Measurements from ENCODE around the gene EDC3.

The EDC3 gene

DNA sequence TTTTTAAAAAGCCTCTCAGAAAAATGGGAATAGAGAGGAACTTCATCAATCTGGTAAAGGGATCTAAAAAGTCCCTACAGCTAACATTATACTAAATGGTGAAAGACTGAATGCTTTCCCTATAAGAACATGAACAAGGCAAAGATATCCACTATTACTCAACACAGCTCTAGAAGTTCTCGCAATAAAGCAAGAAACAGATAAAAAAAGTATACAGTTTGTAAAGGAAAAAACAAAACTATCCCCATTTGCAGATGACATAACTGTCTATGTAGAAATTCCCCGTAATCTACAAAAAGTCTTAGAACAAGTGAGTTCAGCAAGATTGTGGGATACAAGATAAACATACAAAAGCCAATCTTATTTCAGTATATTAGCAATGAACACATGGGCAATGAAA is 15.4 kb downstream of the EDC3 start:
- in situ Hi-C loops (cut with HindIII; ENCODE audit: low sequenced_read_pairs): no loop called here
- no peak overlapping the region for H3K4me3 ChIP-seq (ENCODE audit: low read depth, low read length)
- DNase-seq (ENCODE audit: low read depth): no peak
- TF ChIP-seq, protein P1, sequence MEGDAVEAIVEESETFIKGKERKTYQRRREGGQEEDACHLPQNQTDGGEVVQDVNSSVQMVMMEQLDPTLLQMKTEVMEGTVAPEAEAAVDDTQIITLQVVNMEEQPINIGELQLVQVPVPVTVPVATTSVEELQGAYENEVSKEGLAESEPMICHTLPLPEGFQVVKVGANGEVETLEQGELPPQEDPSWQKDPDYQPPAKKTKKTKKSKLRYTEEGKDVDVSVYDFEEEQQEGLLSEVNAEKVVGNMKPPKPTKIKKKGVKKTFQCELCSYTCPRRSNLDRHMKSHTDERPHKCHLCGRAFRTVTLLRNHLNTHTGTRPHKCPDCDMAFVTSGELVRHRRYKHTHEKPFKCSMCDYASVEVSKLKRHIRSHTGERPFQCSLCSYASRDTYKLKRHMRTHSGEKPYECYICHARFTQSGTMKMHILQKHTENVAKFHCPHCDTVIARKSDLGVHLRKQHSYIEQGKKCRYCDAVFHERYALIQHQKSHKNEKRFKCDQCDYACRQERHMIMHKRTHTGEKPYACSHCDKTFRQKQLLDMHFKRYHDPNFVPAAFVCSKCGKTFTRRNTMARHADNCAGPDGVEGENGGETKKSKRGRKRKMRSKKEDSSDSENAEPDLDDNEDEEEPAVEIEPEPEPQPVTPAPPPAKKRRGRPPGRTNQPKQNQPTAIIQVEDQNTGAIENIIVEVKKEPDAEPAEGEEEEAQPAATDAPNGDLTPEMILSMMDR (IDR thresholded peaks at IDR 0.05; ENCODE audit: low read depth, low read length, missing control alignments): no peak

DNA sequence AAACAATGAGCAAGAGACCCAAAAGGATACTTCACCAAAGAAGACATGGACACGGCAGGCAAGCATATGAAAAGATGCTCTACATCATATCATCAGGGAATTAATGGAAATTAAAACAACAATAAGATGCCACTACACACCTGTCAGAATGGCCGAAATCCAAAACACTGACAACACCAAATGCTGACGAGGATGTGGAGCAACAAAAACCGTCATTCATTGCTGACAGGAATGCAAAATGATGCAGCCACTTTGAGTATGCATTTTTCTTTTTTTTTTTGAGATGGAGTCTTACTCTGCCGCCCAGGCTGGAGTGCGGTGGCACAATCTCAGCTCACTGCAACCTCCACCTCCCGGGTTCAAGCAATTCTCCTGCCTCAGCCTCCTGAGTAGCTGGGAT is 19.0 kb downstream of the EDC3 start:
- no peak for DNase-seq (ENCODE audit: low read depth)
- TF ChIP-seq, protein P1 (IDR thresholded peaks at IDR 0.05; ENCODE audit: low read depth, low read length, missing control alignments): no peak
- H3K4me3 ChIP-seq (ENCODE audit: low read depth, low read length): no peak overlapping the region
- in situ Hi-C loops (cut with HindIII; ENCODE audit: low sequenced_read_pairs): no loop called here

DNA sequence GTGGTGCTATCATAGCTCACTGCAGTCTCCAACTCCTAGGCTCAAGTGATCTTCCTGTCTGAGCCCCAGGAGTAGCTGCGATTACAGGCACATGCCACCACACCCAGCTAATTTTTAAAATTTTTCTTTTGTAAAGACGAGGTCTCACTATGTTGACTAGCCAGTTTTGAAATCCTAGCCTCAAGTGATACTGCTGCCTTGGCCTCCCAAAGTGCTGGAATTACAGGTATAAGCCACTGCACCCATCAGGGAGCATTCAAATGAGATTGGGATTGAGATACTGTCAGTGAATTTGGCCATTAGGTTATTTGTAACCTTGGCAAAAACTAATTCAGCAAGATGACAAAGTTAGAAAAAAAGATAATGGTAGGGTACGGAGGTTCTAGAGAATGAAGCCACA is 21.7 kb downstream of the EDC3 start:
- no peak for DNase-seq (ENCODE audit: low read depth)
- TF ChIP-seq, protein P1 (IDR thresholded peaks at IDR 0.05; ENCODE audit: low read depth, low read length, missing control alignments): no peak
- in situ Hi-C loops (cut with HindIII; ENCODE audit: low sequenced_read_pairs): no loop called here
- H3K4me3 ChIP-seq (ENCODE audit: low read depth, low read length): no peak overlapping the region

DNA sequence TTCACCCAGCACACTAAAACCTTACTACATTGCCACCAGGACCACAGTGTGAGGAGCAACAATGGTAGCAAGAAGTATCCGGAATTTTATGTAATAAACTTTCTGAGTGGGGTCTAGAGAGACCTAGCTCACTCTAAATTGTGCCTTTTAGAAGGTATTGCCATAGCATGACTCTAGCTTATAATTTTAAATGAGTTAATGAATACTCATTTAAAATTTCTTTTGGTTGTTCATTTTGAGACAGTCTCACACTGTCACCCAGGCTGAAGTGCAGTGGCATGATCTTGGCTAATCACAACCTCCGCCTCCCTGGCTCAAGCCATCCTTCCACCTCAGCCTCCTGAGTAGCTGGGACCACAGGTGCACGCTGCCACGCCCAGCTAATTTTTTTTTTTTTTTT is 26.2 kb downstream of the EDC3 start:
- H3K4me3 ChIP-seq (ENCODE audit: low read depth, low read length): no peak overlapping the region
- in situ Hi-C loops (cut with HindIII; ENCODE audit: low sequenced_read_pairs): no loop called here
- DNase-seq (ENCODE audit: low read depth): no peak
- TF ChIP-seq, protein P1 (IDR thresholded peaks at IDR 0.05; ENCODE audit: low read depth, low read length, missing control alignments): no peak

DNA sequence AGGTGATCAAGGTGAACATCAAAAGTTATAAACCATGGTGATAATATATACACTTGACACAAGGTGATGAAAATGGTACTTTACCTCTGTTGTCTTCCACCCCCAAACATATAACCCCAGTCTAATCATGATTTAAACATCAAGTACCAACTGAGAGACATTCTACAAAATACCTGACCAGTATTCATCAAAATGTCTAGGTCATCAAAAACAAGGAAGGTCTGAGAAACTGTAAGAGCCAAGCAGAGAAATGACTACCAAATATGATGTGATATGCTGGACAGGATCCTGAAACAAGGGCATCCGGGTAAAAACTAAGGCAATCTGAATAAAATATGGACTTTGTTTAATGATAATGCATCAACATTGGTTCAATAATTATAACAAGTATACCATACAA is 27.8 kb downstream of the EDC3 start:
- in situ Hi-C loops (cut with HindIII; ENCODE audit: low sequenced_read_pairs): no loop called here
- no peak overlapping the region for H3K4me3 ChIP-seq (ENCODE audit: low read depth, low read length)
- TF ChIP-seq, protein P1 (IDR thresholded peaks at IDR 0.05; ENCODE audit: low read depth, low read length, missing control alignments): no peak
- no peak for DNase-seq (ENCODE audit: low read depth)

DNA sequence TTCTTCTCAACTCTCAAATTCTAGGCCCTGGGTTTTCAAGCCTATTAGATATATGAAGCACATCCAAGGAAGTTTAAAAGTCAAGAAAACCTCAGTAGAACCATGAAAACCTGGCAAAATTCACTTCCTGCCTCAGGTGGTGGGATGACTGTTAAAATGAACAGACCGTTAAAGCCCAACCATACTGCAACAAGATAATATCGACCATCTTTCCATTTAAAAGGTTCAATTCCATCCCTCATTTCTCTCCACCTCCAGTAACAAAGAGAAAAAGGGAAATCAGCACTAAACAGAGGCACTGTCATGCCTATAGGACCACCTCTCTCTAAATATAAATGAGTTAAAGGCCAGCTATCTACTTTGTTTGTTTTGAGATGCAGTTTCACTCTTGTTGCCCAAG is 31.2 kb downstream of the EDC3 start:
- no peak overlapping the region for H3K4me3 ChIP-seq (ENCODE audit: low read depth, low read length)
- in situ Hi-C loops (cut with HindIII; ENCODE audit: low sequenced_read_pairs): no loop called here
- no peak for DNase-seq (ENCODE audit: low read depth)
- TF ChIP-seq, protein P1 (IDR thresholded peaks at IDR 0.05; ENCODE audit: low read depth, low read length, missing control alignments): no peak

Data from astrocyte of the cerebellum (primary cell).